BLaER1 (cell line): ENCODE results near the gene RCAN2.
A peak's percentile ranks its signal among the peaks of the same experiment; 100 is the strongest.
"Not testable (repeated sequence)": the region's sequence is repeated elsewhere in the genome, so short reads cannot be mapped to it uniquely, and the experiment has no call there.

Source experiments
- H3K27ac ChIP-seq: shearing (Covaris generic); formaldehyde crosslinking; 2 replicates; pipeline ENCODE4 v1.8.1; 2022
- H3K27me3 ChIP-seq: shearing (Covaris generic); formaldehyde crosslinking; 2 replicates; pipeline ENCODE4 v1.8.1; 2022
- H3K36me3 ChIP-seq: shearing (Covaris generic); formaldehyde crosslinking; 2 replicates; pipeline ENCODE4 v1.8.1; 2022
- H3K4me1 ChIP-seq: shearing (Covaris generic); formaldehyde crosslinking; 2 replicates; pipeline ENCODE4 v1.8.1; 2022
- H3K4me2 ChIP-seq: shearing (Covaris generic); formaldehyde crosslinking; 2 replicates; pipeline ENCODE4 v1.8.1; 2022
- H3K4me3 ChIP-seq: shearing (Covaris generic); formaldehyde crosslinking; 2 replicates; pipeline ENCODE4 v1.8.1; 2022
- H3K9ac ChIP-seq: shearing (Covaris generic); formaldehyde crosslinking; 2 replicates; pipeline ENCODE4 v1.8.1; 2022
- H3K9me3 ChIP-seq: shearing (Covaris generic); formaldehyde crosslinking; 2 replicates; pipeline ENCODE4 v1.8.1; 2022
- H4K20me1 ChIP-seq: shearing (Covaris generic); formaldehyde crosslinking; 2 replicates; pipeline ENCODE4 v1.8.1; 2022
- Cebpa-rat ChIP-seq: shearing (Covaris generic); IDR thresholded peaks from 2 replicates; pipeline ENCODE4 v1.8.1; 2022

Gene RCAN2

DNA sequence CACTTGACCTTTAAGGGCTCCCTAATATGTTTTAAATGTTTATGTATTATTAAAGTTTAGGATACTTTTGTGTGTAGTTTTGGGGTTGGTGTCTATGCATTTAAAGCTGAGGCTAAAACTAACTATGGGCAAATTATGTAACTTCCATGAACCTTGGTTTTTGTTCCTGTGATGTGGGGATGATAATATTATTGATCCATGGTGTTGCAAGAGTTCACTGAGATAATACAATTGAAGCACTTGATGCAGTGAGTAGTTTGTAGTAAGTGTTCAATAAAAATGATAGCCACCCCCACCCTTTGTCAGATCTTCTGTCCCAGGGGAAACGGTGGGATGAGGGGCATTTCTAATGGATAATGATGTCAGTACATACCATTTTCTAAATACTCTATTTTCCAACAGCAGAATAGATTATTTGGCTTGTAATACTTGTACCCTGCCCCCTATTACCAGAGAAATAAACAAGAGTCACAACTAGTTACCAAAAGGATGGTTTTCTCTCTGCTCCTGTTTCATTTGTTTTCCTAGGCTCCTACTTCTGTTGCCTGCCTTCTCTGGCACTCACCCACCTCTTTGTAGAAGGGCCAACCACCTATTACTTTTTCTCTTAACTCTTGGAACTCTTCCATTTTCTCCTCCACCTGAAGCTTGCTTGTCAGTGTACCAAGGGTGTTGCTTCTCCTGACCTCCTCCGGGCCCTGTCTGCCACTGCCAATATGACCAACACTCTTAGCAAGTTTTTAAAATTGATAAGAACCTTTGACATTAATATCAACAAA, 97.9 kb downstream of the RCAN2 start:
- H3K4me1 ChIP-seq, result no peaks in the 10 kb centered on the region
- no peak overlapping the region for H3K4me3 ChIP-seq
- H3K4me2 ChIP-seq, result no peak overlapping the region
- no peak overlapping the region for H3K27ac ChIP-seq
- no peaks in the 10 kb centered on the region for H3K36me3 ChIP-seq
- H4K20me1 ChIP-seq, result no peaks in the 10 kb centered on the region
- no peaks in the 10 kb centered on the region for H3K27me3 ChIP-seq
- no peaks in the 10 kb centered on the region for H3K9me3 ChIP-seq
- H3K9ac ChIP-seq, result no peak overlapping the region
- no peak for TF ChIP-seq Cebpa-rat

DNA sequence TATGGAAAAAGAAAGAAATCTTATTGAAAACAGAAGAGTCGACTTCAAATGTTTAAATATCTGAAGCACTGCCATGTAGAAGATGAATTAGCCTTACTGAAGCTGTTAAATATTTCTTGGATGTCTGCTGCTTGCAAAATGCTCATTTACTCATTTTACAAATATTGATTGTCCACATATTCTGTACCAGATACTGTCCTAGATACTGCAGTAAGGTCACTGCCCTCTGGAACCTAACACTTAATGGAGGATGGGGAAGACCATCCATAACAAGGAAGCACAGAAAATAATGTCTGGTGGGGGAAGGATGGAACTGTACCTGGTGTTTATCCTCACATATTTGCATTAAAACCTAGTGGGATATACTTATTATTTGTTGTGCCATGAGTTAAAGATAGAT, 99.0 kb downstream of the RCAN2 start:
- Histone ChIP-seq H3K4me3 (no peak overlapping the region), H3K27me3 (no peaks in the 10 kb centered on the region), H3K27ac (no peak overlapping the region), H3K4me1 (no peaks in the 10 kb centered on the region), H3K36me3 (no peaks in the 10 kb centered on the region), H3K4me2 (no peak overlapping the region), H3K9ac (no peak overlapping the region), H3K9me3 (no peaks in the 10 kb centered on the region), H4K20me1 (no peaks in the 10 kb centered on the region)
- TF ChIP-seq Cebpa-rat, result no peak

DNA sequence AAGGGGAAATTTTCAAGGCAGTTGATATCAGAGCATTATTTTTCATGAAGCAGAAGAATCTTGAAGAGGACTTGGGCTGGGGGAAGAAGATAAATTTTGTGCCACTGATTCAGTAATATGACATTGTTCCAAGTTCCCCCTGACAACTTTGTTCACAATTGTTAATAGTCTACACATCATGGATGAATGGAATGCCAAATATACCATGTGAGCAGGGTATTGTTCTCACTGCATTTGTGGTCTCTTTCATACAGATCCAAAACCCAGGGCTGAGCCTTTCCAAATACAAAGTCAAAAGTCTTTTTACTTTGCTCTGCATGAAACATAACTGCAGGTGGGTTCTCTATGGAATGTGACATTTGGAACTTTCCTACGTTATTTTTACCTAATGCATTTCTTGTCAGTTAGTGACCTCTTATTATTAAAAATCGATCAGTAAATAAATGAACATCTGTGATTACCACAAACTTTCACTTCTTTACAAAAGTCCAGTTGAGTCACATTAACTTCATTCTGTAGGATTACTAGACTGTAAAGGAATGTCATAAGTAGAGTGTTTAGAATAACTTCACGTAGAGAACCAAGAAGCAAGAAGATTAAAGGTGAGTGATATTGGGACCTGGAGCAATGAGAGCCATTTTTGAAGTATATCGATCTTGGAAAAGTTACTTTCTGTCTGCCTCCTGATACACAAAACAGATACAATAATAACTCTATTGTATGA, 100.9 kb downstream of the RCAN2 start:
- no peak for TF ChIP-seq Cebpa-rat
- H3K4me3 ChIP-seq, result no peak overlapping the region
- H3K27me3 ChIP-seq, result no peaks in the 10 kb centered on the region
- H3K9me3 ChIP-seq, result no peaks in the 10 kb centered on the region
- no peaks in the 10 kb centered on the region for H4K20me1 ChIP-seq
- no peaks in the 10 kb centered on the region for H3K4me1 ChIP-seq
- H3K4me2 ChIP-seq, result no peak overlapping the region
- no peak overlapping the region for H3K27ac ChIP-seq
- no peaks in the 10 kb centered on the region for H3K36me3 ChIP-seq
- no peak overlapping the region for H3K9ac ChIP-seq

DNA sequence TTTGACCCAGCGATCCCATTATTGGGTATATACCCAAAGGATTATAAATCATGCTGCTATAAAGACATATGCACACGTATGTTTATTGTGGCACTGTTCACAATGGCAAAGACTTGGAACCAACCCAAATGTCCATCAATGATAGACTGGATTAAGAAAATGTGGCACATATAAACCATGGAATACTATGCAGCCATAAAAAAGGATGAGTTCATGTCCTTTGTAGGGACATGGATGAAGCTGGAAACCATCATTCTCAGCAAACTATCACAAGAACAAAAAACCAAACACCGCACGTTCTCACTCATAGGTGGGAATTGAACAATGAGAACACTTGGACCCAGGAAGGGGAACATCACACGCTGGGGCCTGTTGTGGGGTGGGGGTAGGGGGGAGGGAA, 103.5 kb downstream of the RCAN2 start:
- H3K27ac ChIP-seq, H3K36me3 ChIP-seq, H3K4me3 ChIP-seq, H3K4me1 ChIP-seq, H4K20me1 ChIP-seq, H3K9me3 ChIP-seq, H3K4me2 ChIP-seq, H3K9ac ChIP-seq, H3K27me3 ChIP-seq: not testable (repeated sequence)

DNA sequence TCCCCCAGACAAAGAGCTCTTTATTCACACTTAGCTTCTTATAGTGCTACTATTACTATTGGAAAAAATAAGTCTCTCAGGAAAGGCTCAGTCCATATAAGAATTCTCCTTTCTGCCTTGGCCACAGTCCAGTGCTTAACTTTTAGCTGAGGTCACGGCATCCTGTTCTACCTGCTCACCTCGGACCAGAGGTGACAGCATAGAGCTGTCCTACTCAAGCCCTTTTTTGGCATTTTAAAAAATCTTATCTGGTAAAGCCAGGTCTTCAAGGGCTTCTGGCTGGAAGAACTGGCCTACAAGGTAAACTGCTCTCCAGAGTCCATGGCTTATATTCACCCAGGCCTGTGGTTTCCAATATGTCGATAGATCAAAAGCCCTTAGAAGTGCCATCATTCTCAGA, 109.7 kb downstream of the RCAN2 start:
- no peaks in the 10 kb centered on the region for H3K36me3 ChIP-seq
- no peak overlapping the region for H3K4me3 ChIP-seq
- no peaks in the 10 kb centered on the region for H3K9me3 ChIP-seq
- no peaks in the 10 kb centered on the region for H4K20me1 ChIP-seq
- no peak overlapping the region for H3K4me2 ChIP-seq
- no peak overlapping the region for H3K9ac ChIP-seq
- H3K4me1 ChIP-seq, result peaks cover 27% of the 10 kb centered on the region
- TF ChIP-seq Cebpa-rat, result no peak
- H3K27me3 ChIP-seq, result no peaks in the 10 kb centered on the region
- H3K27ac ChIP-seq, result no peak overlapping the region

DNA sequence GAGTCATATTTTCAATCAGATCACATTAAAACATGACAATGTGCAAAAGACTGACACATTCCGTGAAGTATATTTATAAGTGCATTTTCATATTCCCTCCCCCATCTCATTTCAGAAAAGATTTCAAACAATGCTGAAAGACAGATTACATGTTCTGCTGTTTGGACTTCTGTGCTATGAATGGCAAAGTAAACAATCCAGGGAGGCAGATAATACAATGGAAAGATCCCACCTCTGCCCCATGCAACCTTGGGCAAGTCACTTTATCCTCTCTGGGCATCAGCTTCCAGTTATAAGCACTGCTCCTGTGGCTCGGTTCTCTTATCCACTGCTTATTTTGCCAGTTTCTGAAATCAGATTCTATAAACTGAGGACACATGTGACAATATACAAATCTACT, 110.2 kb downstream of the RCAN2 start:
- Histone ChIP-seq H4K20me1 (no peaks in the 10 kb centered on the region), H3K4me3 (no peak overlapping the region), H3K36me3 (no peaks in the 10 kb centered on the region), H3K27me3 (no peaks in the 10 kb centered on the region), H3K4me1 (peaks cover 33% of the 10 kb centered on the region), H3K27ac (no peak overlapping the region), H3K9ac (no peak overlapping the region), H3K4me2 (no peak overlapping the region), H3K9me3 (no peaks in the 10 kb centered on the region)
- TF ChIP-seq Cebpa-rat, result no peak

DNA sequence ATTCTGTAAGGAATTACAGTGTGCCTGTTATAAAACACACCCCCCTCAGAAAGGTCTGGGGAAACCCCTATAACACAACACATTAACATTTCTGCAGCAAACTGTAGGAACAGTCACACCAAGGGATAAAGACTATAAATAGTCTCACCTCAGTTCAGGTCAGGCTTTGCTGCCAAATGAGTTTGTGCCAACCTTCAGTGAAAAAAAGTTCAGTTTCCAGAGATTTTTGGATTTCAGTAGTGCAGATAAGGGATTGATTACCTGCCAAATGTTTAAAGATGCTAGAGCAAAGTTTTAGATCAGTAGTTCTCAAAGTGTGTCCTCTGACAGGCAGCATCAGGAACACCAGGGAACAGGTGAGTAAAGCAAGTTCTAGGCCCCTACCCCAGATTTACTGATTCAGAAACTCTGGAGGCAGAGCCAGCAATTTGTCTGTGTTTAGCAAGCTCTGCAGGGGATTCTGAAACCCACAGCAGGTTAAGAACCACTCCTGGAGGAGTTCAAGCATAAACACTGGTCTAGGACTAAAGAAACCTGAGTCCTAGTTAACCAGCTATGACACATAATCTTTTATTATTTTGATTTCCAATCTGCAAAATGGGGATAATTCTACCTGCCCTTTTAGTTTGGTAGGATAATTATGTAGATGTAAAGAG, 111.0 kb downstream of the RCAN2 start:
- H4K20me1 ChIP-seq, result no peaks in the 10 kb centered on the region
- no peaks in the 10 kb centered on the region for H3K9me3 ChIP-seq
- no peak for TF ChIP-seq Cebpa-rat
- no peak overlapping the region for H3K4me2 ChIP-seq
- H3K36me3 ChIP-seq, result no peaks in the 10 kb centered on the region
- no peak overlapping the region for H3K9ac ChIP-seq
- H3K27me3 ChIP-seq, result no peaks in the 10 kb centered on the region
- no peak overlapping the region for H3K27ac ChIP-seq
- no peak overlapping the region for H3K4me3 ChIP-seq
- peaks cover 33% of the 10 kb centered on the region for H3K4me1 ChIP-seq

DNA sequence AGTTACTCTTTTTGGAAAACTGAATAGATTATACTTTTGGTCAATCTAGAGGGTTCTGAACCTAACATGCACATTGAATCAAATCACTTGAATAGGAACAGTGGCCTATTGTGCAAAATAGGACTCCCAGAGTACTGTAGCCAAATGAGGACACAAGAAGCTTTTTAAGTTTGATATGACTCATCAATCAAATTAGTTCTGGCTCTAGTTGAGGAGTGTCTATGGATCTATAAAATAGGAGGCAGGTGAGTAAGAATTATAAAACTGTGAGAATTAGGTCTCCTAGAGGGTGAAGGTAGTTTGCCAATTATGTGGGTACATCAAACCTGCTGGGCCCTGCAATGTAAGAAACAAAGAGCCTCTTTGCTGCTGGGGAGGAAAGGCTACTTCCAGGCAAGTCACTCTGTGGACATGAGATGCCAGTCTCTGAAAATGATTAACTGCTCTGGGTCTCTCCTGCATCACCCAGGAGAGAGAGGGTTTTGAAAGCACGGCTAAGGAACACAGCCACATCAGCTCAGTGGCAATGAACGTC, 112.3 kb downstream of the RCAN2 start:
- no peak for TF ChIP-seq Cebpa-rat
- Histone ChIP-seq H4K20me1 (no peaks in the 10 kb centered on the region), H3K27ac (no peak overlapping the region), H3K4me2 (no peak overlapping the region), H3K9ac (no peak overlapping the region), H3K4me3 (no peak overlapping the region), H3K9me3 (no peaks in the 10 kb centered on the region), H3K27me3 (no peaks in the 10 kb centered on the region), H3K36me3 (no peaks in the 10 kb centered on the region), H3K4me1 (peaks cover 33% of the 10 kb centered on the region)

DNA sequence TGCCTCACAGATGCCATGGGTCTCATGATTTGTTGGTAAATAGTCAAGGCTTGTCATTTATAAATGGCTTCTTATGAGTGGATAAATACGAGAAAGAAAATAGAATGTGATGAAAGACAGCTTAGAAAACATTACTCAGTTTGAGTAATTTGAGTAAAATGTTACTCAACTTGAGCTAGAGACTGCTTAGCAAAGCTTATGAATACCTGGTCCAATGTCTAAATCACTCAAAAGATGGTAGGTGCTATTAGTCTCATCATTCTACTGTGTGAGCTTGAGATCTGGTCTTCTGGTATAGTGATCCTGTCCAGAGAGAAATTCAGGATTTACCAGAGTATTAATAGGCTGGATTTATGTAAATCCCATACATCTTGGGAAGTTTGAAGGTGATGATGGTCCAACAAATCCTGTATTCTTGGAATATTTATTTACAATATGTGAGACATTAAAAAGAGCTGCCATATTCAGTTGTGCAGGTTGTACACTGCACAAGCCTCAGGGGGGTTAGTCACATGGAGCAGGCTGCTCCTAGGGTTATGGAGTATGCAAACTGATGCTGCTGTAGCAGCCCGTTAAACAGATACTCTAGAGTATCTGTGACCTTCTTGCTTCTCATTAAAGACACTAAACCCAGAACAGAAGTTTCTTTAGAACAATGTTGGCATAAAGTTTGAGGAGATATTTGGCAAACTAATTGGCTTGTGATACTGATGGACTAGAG, 112.9 kb downstream of the RCAN2 start:
- no peak for TF ChIP-seq Cebpa-rat
- H3K9ac ChIP-seq, result no peak overlapping the region
- no peaks in the 10 kb centered on the region for H3K27me3 ChIP-seq
- no peaks in the 10 kb centered on the region for H3K36me3 ChIP-seq
- peaks cover 33% of the 10 kb centered on the region for H3K4me1 ChIP-seq
- H4K20me1 ChIP-seq, result no peaks in the 10 kb centered on the region
- peak overlapping the region; percentile 86 for H3K4me2 ChIP-seq
- no peak overlapping the region for H3K4me3 ChIP-seq
- no peaks in the 10 kb centered on the region for H3K9me3 ChIP-seq
- H3K27ac ChIP-seq, result no peak overlapping the region
